Activated CD8-positive, alpha-beta memory T cell treated with anti-CD3 and anti-CD28 coated beads for 48 hours (primary cell): Measurements from ENCODE around the gene IFT57.

Experiments used
- DNase-seq, 3 experiments: peaks; one replicate each; pipeline ENCODE4 v3.0.0-alpha.2; 2020; ENCODE audit warnings: low read depth in 2 of 3, low spot score in 2 of 3

The IFT57 gene

GRCh38 chr3:108127301-108127988 is 94.8 kb downstream of the IFT57 start:
- peak in 1 of 3 experiments; percentile 18 for DNase-seq

- no peak for DNase-seq
Measured at GRCh38 chr3:108126348-108126747, 95.9 kb downstream of the IFT57 start.

GRCh38 chr3:108125550-108126071 is 96.6 kb downstream of the IFT57 start:
- DNase-seq = peak in 2 of 3 experiments; percentile 23 to 30

- DNase-seq = no peak
Measured at GRCh38 chr3:108125153-108125543, 97.1 kb downstream of the IFT57 start.

- DNase-seq = peak; percentile 37 to 44 (median 42)
Measured at GRCh38 chr3:108124337-108125152, 97.7 kb downstream of the IFT57 start.

- DNase-seq = no peak
Measured at GRCh38 chr3:108123326-108123725, 98.9 kb downstream of the IFT57 start.

- no peak for DNase-seq
Measured at GRCh38 chr3:108122276-108122675, 99.9 kb downstream of the IFT57 start.

- no peak for DNase-seq
Measured at GRCh38 chr3:108119398-108120104, 102.7 kb downstream of the IFT57 start.

GRCh38 chr3:108118038-108118768 is 104.0 kb downstream of the IFT57 start:
- DNase-seq = no peak

GRCh38 chr3:108117241-108117775 is 104.9 kb downstream of the IFT57 start:
- no peak for DNase-seq

- no peak for DNase-seq
Measured at GRCh38 chr3:108114423-108115065, 107.7 kb downstream of the IFT57 start.

GRCh38 chr3:108113975-108114374 is 108.2 kb downstream of the IFT57 start:
- DNase-seq = no peak

GRCh38 chr3:108110934-108111333 is 111.3 kb downstream of the IFT57 start:
- DNase-seq = no peak
